Measurements from ENCODE around the gene FIZ1.

DNA sequence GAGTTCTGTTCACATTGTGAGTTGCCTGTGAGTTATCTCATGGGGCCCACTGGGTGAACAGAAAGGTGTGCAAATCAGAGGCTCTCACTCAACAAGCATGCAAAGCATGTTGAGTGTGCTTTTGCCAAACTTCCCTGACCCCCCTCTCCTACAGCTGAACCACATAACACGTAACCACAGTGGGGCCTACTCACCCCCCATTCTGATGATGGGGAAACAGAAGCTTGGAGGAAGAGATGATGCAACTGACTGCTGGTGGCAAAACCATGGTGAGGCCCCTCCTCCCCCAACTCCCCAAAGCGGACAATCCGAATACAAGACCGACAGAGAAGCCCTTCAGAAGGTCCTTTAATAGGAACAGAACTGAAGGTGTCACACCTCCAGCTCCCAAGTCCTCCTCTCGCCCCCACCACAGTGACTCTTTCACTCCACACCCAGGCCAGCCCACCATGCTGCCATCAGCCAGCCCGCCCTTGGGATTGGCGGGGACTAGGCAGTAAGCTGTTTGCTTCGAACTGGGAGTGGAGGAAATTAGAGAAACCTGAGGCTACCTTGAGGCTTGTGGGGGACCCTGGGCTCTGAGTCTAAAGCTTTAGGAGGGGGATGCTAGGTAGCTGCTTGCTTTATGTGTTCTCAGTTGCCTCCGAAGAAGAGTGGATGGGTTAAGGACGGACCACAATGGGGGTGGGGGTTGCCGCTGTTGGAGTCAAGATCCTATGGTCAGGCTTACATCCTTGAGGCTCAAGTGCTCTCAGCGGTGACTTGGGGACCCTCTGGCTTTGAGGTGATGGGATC lies 21.3 kb upstream of the FIZ1 start:
- no peak for TF ChIP-seq FOXM1 (IDR thresholded peaks at IDR 0.05; ENCODE audit: borderline replicate concordance)
- TF ChIP-seq HDGF (IDR thresholded peaks at IDR 0.05; ENCODE audit: borderline replicate concordance), result no peak
- TF ChIP-seq SP1 (IDR thresholded peaks at IDR 0.05), result no peak
- TF ChIP-seq L3MBTL2 (conservative IDR thresholded peaks at IDR 0.05), result no peak
- no peak for TF ChIP-seq TARDBP (IDR thresholded peaks at IDR 0.05)
- no peak for TF ChIP-seq FOXA1 (IDR thresholded peaks at IDR 0.05)
- no peak for TF ChIP-seq SUZ12 (IDR thresholded peaks at IDR 0.05)
- TF ChIP-seq BHLHE40 (IDR thresholded peaks at IDR 0.05; ENCODE audit: borderline replicate concordance), result no peak
- no peak for TF ChIP-seq ARNT (IDR thresholded peaks at IDR 0.05)
- TF ChIP-seq ELF4 (IDR thresholded peaks at IDR 0.05), result no peak

Data from HEK293T (cell line).